Epithelial cell of esophagus (primary cell): Measurements from ENCODE around the gene FAM228A.

Experiments
- DNase-seq: peaks from one replicate; pipeline ENCODE4 v3.0.0; 2010; ENCODE audit warnings: low read depth
- H3K4me3 ChIP-seq: 2 replicates; pipeline ENCODE4 v1.5.1; 2011; ENCODE audit warnings: mild to moderate bottlenecking, low read length, control low read depth
- TF ChIP-seq, protein P1 (sequence below): IDR thresholded peaks from 2 replicates; pipeline ENCODE4 v1.5.1; 2011; ENCODE audit warnings: low read depth, mild to moderate bottlenecking, low read length, control low read depth, inconsistent platforms; ENCODE audit not compliant: insufficient read depth; ENCODE audit errors: missing control alignments

FAM228A gene

DNA sequence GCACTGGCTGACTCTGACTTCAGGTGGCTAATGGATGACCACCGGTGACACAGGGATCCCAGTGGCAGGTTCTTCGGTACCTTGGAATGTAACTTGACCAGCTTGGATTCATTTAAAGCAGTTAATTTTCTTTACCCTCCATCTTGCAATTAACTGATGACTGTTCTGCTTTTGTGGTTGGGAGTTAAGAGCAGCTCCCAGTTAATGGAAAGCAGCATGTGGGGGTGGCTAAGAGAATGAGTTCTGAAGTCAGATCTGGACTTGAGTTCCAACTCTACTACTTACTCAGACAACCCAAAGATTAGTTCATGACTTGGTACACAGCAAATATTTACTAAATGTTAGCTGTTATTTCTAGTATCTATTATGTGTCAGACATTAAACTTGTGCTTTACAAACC is 58.5 kb downstream of the FAM228A start:
- DNase-seq: no peak
- H3K4me3 ChIP-seq: no peak overlapping the region
- TF ChIP-seq, protein P1, sequence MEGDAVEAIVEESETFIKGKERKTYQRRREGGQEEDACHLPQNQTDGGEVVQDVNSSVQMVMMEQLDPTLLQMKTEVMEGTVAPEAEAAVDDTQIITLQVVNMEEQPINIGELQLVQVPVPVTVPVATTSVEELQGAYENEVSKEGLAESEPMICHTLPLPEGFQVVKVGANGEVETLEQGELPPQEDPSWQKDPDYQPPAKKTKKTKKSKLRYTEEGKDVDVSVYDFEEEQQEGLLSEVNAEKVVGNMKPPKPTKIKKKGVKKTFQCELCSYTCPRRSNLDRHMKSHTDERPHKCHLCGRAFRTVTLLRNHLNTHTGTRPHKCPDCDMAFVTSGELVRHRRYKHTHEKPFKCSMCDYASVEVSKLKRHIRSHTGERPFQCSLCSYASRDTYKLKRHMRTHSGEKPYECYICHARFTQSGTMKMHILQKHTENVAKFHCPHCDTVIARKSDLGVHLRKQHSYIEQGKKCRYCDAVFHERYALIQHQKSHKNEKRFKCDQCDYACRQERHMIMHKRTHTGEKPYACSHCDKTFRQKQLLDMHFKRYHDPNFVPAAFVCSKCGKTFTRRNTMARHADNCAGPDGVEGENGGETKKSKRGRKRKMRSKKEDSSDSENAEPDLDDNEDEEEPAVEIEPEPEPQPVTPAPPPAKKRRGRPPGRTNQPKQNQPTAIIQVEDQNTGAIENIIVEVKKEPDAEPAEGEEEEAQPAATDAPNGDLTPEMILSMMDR: no peak

DNA sequence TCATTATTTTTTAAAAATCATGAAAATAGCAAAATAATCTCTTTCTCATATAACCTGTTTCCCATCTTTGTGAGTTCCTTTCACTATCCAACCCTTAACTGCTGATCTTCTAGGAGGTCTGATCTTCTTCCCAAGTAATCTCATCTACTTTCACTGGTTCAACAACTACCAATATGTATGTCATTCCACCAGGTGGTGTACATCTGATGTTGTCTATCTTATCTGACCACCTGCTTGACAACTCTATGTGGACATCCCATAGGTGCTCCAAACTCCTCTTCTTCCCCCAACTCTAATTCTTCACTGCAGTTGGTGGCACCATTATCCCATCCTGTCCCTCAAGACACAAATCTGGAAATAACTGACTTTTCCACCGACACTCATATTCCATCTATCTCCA is 62.5 kb downstream of the FAM228A start:
- no peak overlapping the region for H3K4me3 ChIP-seq
- DNase-seq: no peak
- TF ChIP-seq, protein P1: no peak

DNA sequence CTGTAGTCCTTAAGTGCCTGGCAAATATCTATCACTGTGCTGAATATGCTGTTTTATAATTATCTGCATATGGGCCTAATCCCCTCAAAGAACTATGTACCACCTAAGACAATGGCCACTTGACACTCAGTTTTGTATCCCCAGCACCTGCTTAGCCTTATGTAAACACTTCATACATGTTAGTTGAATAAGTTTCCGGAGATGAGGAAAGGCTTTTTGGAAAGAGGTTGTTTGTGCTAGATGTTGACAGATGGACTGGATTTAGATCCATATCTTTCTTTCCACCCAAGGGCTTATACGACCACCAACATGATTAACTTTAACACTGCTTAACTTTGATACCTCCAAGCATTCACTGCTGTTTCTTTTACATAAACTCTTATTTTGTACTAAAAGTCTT is 63.3 kb downstream of the FAM228A start:
- no peak for DNase-seq
- TF ChIP-seq, protein P1: no peak

DNA sequence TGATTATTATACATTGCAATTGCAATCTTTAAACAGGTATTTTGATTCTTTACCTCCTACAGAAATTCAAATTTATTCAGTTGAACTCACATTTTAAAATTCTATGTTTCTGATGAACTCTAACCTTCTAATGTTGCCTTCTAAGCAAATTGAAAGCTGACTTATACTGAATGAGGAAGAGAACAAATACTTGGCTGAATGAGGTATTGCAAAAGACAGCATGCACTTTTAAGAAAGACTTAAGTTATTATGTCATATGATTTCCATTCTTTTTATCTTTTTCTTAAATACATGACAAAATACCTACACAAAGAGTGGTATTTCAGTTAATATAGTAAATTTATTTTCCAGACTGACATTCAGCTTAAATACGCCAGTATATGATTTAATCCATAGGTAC is 64.7 kb downstream of the FAM228A start:
- no peak overlapping the region for H3K4me3 ChIP-seq

More for the DNA sequence above, 63.3 kb downstream of the FAM228A start:
- no peak overlapping the region for H3K4me3 ChIP-seq

More for the DNA sequence above, 64.7 kb downstream of the FAM228A start:
- TF ChIP-seq, protein P1: no peak
- DNase-seq: no peak
